ENCODE measurements around the gene RASSF5. TPM values are rescaled to one million over a fixed set of nuclear protein-coding genes. Genes with fewer than 3 reads are reported as not detected.

RASSF5 gene
- total and polyA plus RNA-seq, 9 of the 15 experiments (the other 6 are each of a cell fraction or from before 2014, with no cell fraction given), result 6.1 to 41.0 (median 25.2) TPM

DNA sequence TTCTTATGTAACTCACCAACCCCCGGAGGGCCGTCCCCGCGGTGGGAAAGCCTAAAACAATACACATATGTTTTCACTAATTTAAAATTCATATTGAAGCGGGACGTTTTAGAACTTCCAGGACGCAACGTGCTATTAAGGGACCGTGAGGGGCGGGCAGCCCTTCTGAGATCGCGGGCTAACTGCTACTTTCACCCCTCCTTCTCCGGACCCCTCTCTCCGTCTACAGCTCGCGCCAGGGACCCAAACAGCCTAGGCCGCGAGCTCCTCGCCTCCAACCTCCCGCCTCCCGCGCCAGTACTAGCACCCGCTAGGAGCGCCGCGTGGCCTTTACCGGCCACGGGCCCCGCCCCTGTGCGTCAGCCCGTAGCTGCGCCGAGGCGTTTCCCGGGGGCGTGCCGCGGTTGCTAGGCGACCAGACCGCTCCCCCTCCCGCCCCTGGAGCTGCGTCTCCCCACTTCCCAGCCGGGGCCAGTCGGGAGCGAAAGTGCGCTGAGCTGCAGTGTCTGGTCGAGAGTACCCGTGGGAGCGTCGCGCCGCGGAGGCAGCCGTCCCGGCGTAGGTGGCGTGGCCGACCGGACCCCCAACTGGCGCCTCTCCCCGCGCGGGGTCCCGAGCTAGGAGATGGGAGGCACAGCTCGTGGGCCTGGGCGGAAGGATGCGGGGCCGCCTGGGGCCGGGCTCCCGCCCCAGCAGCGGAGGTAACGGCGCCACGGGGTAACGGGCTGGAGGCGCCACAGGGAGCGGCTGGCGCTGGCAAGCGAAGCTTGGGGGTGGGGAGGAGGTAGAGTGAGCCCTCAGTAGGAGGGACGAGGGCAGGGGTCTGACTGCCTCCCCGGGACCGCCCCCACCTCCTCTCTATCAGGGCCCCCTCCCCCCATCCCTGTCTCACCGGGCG, 128.0 kb downstream of the RASSF5 start, which contains the start of gene DYRK3 (continued):
- TF ChIP-seq, protein P1, sequence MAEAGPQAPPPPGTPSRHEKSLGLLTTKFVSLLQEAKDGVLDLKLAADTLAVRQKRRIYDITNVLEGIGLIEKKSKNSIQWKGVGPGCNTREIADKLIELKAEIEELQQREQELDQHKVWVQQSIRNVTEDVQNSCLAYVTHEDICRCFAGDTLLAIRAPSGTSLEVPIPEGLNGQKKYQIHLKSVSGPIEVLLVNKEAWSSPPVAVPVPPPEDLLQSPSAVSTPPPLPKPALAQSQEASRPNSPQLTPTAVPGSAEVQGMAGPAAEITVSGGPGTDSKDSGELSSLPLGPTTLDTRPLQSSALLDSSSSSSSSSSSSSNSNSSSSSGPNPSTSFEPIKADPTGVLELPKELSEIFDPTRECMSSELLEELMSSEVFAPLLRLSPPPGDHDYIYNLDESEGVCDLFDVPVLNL (CRISPR knock-in tag; IDR thresholded peaks at IDR 0.05; ENCODE audit: low read depth), result 0 out of 2 replicates have a peak, but pooled peaks have one; percentile 47
- TF ChIP-seq, protein P2, sequence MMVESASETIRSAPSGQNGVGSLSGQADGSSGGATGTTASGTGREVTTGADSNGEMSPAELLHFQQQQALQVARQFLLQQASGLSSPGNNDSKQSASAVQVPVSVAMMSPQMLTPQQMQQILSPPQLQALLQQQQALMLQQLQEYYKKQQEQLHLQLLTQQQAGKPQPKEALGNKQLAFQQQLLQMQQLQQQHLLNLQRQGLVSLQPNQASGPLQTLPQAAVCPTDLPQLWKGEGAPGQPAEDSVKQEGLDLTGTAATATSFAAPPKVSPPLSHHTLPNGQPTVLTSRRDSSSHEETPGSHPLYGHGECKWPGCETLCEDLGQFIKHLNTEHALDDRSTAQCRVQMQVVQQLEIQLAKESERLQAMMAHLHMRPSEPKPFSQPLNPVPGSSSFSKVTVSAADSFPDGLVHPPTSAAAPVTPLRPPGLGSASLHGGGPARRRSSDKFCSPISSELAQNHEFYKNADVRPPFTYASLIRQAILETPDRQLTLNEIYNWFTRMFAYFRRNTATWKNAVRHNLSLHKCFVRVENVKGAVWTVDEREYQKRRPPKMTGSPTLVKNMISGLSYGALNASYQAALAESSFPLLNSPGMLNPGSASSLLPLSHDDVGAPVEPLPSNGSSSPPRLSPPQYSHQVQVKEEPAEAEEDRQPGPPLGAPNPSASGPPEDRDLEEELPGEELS (CRISPR knock-in tag; IDR thresholded peaks at IDR 0.05; ENCODE audit: borderline replicate concordance), result peak; percentile 50; the same call in 1 of the 2 replicates
- peak in 1 of 2 experiments; percentile 78; a peak in 3 of 4 replicates for TF ChIP-seq TEAD1 (CRISPR knock-in tag; IDR thresholded peaks at IDR 0.05)
- peak in 1 of 2 experiments; percentile 99; a peak in 2 of 4 replicates for TF ChIP-seq HDAC1 (IDR thresholded peaks at IDR 0.05)
- no peak for TF ChIP-seq RAD51 (IDR thresholded peaks at IDR 0.05; ENCODE audit: borderline replicate concordance, low read depth)
- peak; percentile 74 for TF ChIP-seq SAFB (IDR thresholded peaks at IDR 0.05; ENCODE audit: borderline replicate concordance, low read depth, low read length)
- peak; percentile 95 for TF ChIP-seq TBP (optimal IDR thresholded peaks at IDR 0.05; ENCODE audit: low read depth, low read length)
- TF ChIP-seq ZNF584 (CRISPR knock-in tag; IDR thresholded peaks at IDR 0.05; ENCODE audit: low read depth), result no peak
- peak; percentile 72 for TF ChIP-seq BHLHE40 (IDR thresholded peaks at IDR 0.05; ENCODE audit: low read length)
- no peak for TF ChIP-seq MAFG (tag; conservative IDR thresholded peaks at IDR 0.05)
- no peak for TF ChIP-seq TFAM (CRISPR knock-in tag; conservative IDR thresholded peaks at IDR 0.05)
- no peak for TF ChIP-seq HDAC8 (tag; IDR thresholded peaks at IDR 0.05)
- no peak for TF ChIP-seq PYGO2 (tag; IDR thresholded peaks at IDR 0.05)
- TF ChIP-seq SP2 (IDR thresholded peaks at IDR 0.05; ENCODE audit: extremely low read depth, low read depth, low read length, poor library complexity, severe bottlenecking), result no peak
- peak; percentile 94 for TF ChIP-seq KDM5B (IDR thresholded peaks at IDR 0.05; ENCODE audit: insufficient replicate concordance, low read depth, low read length)
- TF ChIP-seq NFATC3 (IDR thresholded peaks at IDR 0.05), result no peak
- no peak for TF ChIP-seq JUNB (CRISPR knock-in tag; conservative IDR thresholded peaks at IDR 0.05)
- TF ChIP-seq SRSF1 (IDR thresholded peaks at IDR 0.05; ENCODE audit: low read depth, low read length), result no peak
- peak in 1 of 2 experiments; percentile 79; a peak in 2 of 4 replicates for TF ChIP-seq KDM4B (IDR thresholded peaks at IDR 0.05; ENCODE audit: borderline replicate concordance in 2 of 2, low read depth in 1 of 2)
- no peak for TF ChIP-seq NR2C1 (IDR thresholded peaks at IDR 0.05)
- no peak for TF ChIP-seq NR2C1 (tag; IDR thresholded peaks at IDR 0.05)
- no peak for TF ChIP-seq PHB2 (IDR thresholded peaks at IDR 0.05; ENCODE audit: low read depth)
- 0 out of 2 replicates have a peak, but pooled peaks have one; percentile 34 for TF ChIP-seq XRCC5 (IDR thresholded peaks at IDR 0.05; ENCODE audit: low read depth, low read length)
- TF ChIP-seq KLF10 (CRISPR knock-in tag; IDR thresholded peaks at IDR 0.05), result no peak

All from K562 (cell line).